Type B pancreatic cell (in vitro differentiated cells): Measurements from ENCODE around the gene NFE2L3. TPM values are rescaled to one million over a fixed set of nuclear protein-coding genes. Genes with fewer than 3 reads are reported as not detected.
"Not testable (repeated sequence)": the region's sequence is repeated elsewhere in the genome, so short reads cannot be mapped to it uniquely, and the experiment has no call there.

Experiments
- DNase-seq: peaks from one replicate; pipeline ENCODE4 v3.0.0; 2021; ENCODE audit warnings: mixed read lengths; ENCODE audit not compliant: unreplicated experiment; ENCODE audit errors: extremely low spot score
- H3K27ac Mint-ChIP-seq: 2 replicates; pipeline ENCODE4 v1.8.0; 2021; ENCODE audit warnings: mild to moderate bottlenecking, mixed read lengths
- H3K27me3 Mint-ChIP-seq: 2 replicates; pipeline ENCODE4 v1.8.0; 2021; ENCODE audit warnings: mixed read lengths
- H3K36me3 Mint-ChIP-seq: 2 replicates; pipeline ENCODE4 v1.8.0; 2021; ENCODE audit warnings: mixed read lengths
- H3K4me1 Mint-ChIP-seq: one replicate; pipeline ENCODE4 v1.8.0; 2021; ENCODE audit warnings: mixed read lengths; ENCODE audit not compliant: unreplicated experiment
- H3K4me3 Mint-ChIP-seq: 2 replicates; pipeline ENCODE4 v1.8.0; 2021; ENCODE audit warnings: mild to moderate bottlenecking, mixed read lengths
- H3K9me3 Mint-ChIP-seq: 2 replicates; pipeline ENCODE4 v1.8.0; 2021; ENCODE audit warnings: mixed read lengths
- CTCF ChIP-seq: fragments of 200-600 bp; sonication (generic); conservative IDR thresholded peaks from 2 replicates; pipeline ENCODE4 v1.5.0; 2021; ENCODE audit warnings: antibody characterized with exemption, mild to moderate bottlenecking
- total RNA-seq: library from RNA; stranded (reverse); gene quantifications from 2 replicates; pipeline ENCODE4 v1.2.1, GENCODE V29; 2021; ENCODE audit warnings: low replicate concordance

Gene NFE2L3
- total RNA-seq, 1 donor from 2014 or later: 6.5 TPM

GRCh38 chr7:26115650-26116049 is 36.3 kb upstream of the NFE2L3 start:
- Mint-ChIP-seq H3K4me3 (no peak overlapping the region), H3K9me3 (no peaks in the 10 kb centered on the region), H3K27me3 (peaks cover 5% of the 10 kb centered on the region), H3K27ac (no peak overlapping the region), H3K4me1 (no peaks in the 10 kb centered on the region), H3K36me3 (no peaks in the 10 kb centered on the region)
- TF ChIP-seq CTCF: no peak
- DNase-seq: no peak

- Mint-ChIP-seq H3K4me3 (no peak overlapping the region), H3K9me3 (no peaks in the 10 kb centered on the region), H3K4me1 (no peaks in the 10 kb centered on the region), H3K27me3 (peaks cover 7% of the 10 kb centered on the region), H3K27ac (no peak overlapping the region), H3K36me3 (no peaks in the 10 kb centered on the region)
- no peak for TF ChIP-seq CTCF
- DNase-seq: no peak
Measured at GRCh38 chr7:26117142-26117807, 34.7 kb upstream of the NFE2L3 start.

- no peak overlapping the region for H3K4me3 Mint-ChIP-seq
- no peak overlapping the region for H3K27ac Mint-ChIP-seq
- no peaks in the 10 kb centered on the region for H3K36me3 Mint-ChIP-seq
- no peaks in the 10 kb centered on the region for H3K4me1 Mint-ChIP-seq
- no peaks in the 10 kb centered on the region for H3K9me3 Mint-ChIP-seq
- H3K27me3 Mint-ChIP-seq: peaks cover 7% of the 10 kb centered on the region
- TF ChIP-seq CTCF: no peak
- DNase-seq: no peak
Measured at GRCh38 chr7:26117970-26118369, 34.0 kb upstream of the NFE2L3 start.

DNA sequence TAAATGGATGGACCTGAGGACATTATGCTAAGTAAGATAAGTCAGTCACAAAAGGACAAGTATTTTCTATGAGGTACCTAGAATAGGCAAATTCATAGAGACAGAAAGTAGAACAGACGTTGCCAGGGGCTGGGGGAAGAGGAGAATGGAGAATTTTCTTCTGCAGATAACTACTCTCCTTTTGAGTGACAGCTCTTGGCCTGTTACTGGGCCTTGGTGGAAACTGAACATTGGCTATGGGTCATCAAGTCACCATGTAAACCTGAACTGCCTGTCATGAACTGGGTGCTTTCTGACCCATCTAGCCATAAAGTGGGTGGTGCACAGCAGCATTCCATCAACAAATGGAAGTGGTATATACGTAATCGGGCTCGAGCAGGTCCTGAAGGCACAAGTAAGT is 29.3 kb upstream of the NFE2L3 start:
- no peak for TF ChIP-seq CTCF
- Mint-ChIP-seq H3K4me1 (no peaks in the 10 kb centered on the region), H3K4me3 (no peak overlapping the region), H3K27ac (no peak overlapping the region), H3K36me3 (no peaks in the 10 kb centered on the region), H3K9me3 (no peaks in the 10 kb centered on the region), H3K27me3 (peaks cover 10% of the 10 kb centered on the region)
- DNase-seq: no peak

GRCh38 chr7:26124775-26125174 is 27.2 kb upstream of the NFE2L3 start:
- H3K27ac Mint-ChIP-seq, H3K4me3 Mint-ChIP-seq, H3K36me3 Mint-ChIP-seq, H3K4me1 Mint-ChIP-seq, DNase-seq, H3K9me3 Mint-ChIP-seq: not testable (repeated sequence)
- H3K27me3 Mint-ChIP-seq: peaks cover 13% of the 10 kb centered on the region

- no peak for DNase-seq
- H3K4me3 Mint-ChIP-seq: no peak overlapping the region
- no peak overlapping the region for H3K27ac Mint-ChIP-seq
- H3K4me1 Mint-ChIP-seq: no peaks in the 10 kb centered on the region
- peaks cover 16% of the 10 kb centered on the region for H3K27me3 Mint-ChIP-seq
- no peak for TF ChIP-seq CTCF
- no peaks in the 10 kb centered on the region for H3K36me3 Mint-ChIP-seq
- H3K9me3 Mint-ChIP-seq: no peaks in the 10 kb centered on the region
Measured at GRCh38 chr7:26127411-26127810, 24.6 kb upstream of the NFE2L3 start.
